Left colon (tissue), 2 donors: ENCODE measurements around the gene ANAPC1. TPM values are rescaled to one million over a fixed set of nuclear protein-coding genes. Genes with fewer than 3 reads are reported as not detected.
"Not testable (repeated sequence)": the region's sequence is repeated elsewhere in the genome, so short reads cannot be mapped to it uniquely, and the experiment has no call there.

Experiments used
- ATAC-seq: fragments of 200-7000 bp; cut with Tn5 transposase; one replicate; pipeline ENCODE4 v1.9.1; 2020; ENCODE audit warnings: mild to moderate bottlenecking, moderate library complexity
- DNase-seq, 2 donors: peaks; one replicate each; pipeline ENCODE4 v3.0.0-alpha.2; 2020
- intact Hi-C, 2 donors: fragments of 100-400 bp; cut with DNase I in 1 of 2; cut with micrococcal nuclease in 1 of 2; formaldehyde crosslinking; loops; one replicate each; pipeline versions ENCODE4 v1.11.2 to v1.14.0; 2022; cut with DNase I, micrococcal nuclease
- long read RNA-seq: library from polyadenylated mRNA; unstranded; transcript quantifications from one replicate; pipeline ENCODE4 v2.0.0, GENCODE V29; 2021
- total RNA-seq, 2 donors: library from RNA; stranded (reverse); fragmentation: NEBNext Ultra II Directional; extraction: Animal tissue kit (Norgen Biotek cat#: 25700); gene quantifications; one replicate each; pipeline ENCODE4 v1.2.1, GENCODE V29; 2021
- donor health status: DM: no; HTN: no; CAD: no.
- donor health status: DM: yes; HTN: yes; CAD: no.

ANAPC1 gene
- 10 to 100 TPM; 29.2 to 39.0 TPM for total RNA-seq
- long read RNA-seq, partial matches to known transcripts: 4 of 9 reads
- long read RNA-seq, other reads (novel, unspliced or antisense): 3 of 9 reads

GRCh38 chr2:111883661-111884591 is at the start of gene ANAPC1:
Gene ANAPC1 (minus strand): TSS chr2:111884193. CDS start chr2:111880825, 3,368 bp downstream.
- DNase-seq: peak; percentile 80 to 89
- intact Hi-C loops: loop anchor here in 1 of 2 donors (10.0 kb wide), 1 partner anchor 391 kb away; the partner anchor contains the start of gene ZC3H6
- peak; percentile 92 for ATAC-seq

GRCh38 chr2:111932841-111933291 is 48.9 kb upstream of the ANAPC1 start:
- DNase-seq: no peak
- intact Hi-C loops: no loop called here
- ATAC-seq: no peak

GRCh38 chr2:111930875-111931274 is 46.9 kb upstream of the ANAPC1 start:
- no peak for DNase-seq
- intact Hi-C loops: no loop called here
- ATAC-seq: no peak

- ATAC-seq (no peak), DNase-seq (no peak)
- intact Hi-C loops: no loop called here
Observed at GRCh38 chr2:111930409-111930808, 46.4 kb upstream of the ANAPC1 start.

- DNase-seq: no peak
- no peak for ATAC-seq
- intact Hi-C loops: no loop called here
Observed at GRCh38 chr2:111927723-111928122, 43.7 kb upstream of the ANAPC1 start.

GRCh38 chr2:111924617-111925107 is 40.7 kb upstream of the ANAPC1 start:
- DNase-seq: no peak
- no peak for ATAC-seq
- intact Hi-C loops: no loop called here

- DNase-seq (no peak), ATAC-seq (no peak)
- intact Hi-C loops: no loop called here
Observed at GRCh38 chr2:111923276-111923804, 39.3 kb upstream of the ANAPC1 start.

GRCh38 chr2:111919794-111920608 is 36.0 kb upstream of the ANAPC1 start:
- ATAC-seq (peak; percentile 96), DNase-seq (peak; percentile 69 to 88)
- intact Hi-C loops: no loop called here

- intact Hi-C loops: no loop called here
Observed at GRCh38 chr2:111919365-111919764, 35.4 kb upstream of the ANAPC1 start.

GRCh38 chr2:111918383-111918806 is 34.4 kb upstream of the ANAPC1 start:
- intact Hi-C loops: no loop called here
- ATAC-seq (no peak), DNase-seq (no peak)

More at GRCh38 chr2:111919365-111919764, 35.4 kb upstream of the ANAPC1 start:
- ATAC-seq: no peak
- no peak for DNase-seq

- intact Hi-C loops: no loop called here
- no peak for DNase-seq
- no peak for ATAC-seq
Observed at GRCh38 chr2:111917106-111917505, 33.1 kb upstream of the ANAPC1 start.

GRCh38 chr2:111912547-111912946 is 28.6 kb upstream of the ANAPC1 start:
- DNase-seq (no peak), ATAC-seq (no peak)
- intact Hi-C loops: no loop called here

- intact Hi-C loops, DNase-seq, ATAC-seq: not testable (repeated sequence)
Observed at GRCh38 chr2:111911295-111911977, 27.4 kb upstream of the ANAPC1 start.

- DNase-seq (peak; percentile 26 to 32), ATAC-seq (peak; percentile 40)
- intact Hi-C loops: no loop called here
Observed at GRCh38 chr2:111910609-111911277, 26.8 kb upstream of the ANAPC1 start.

- DNase-seq, intact Hi-C loops, ATAC-seq: not testable (repeated sequence)
Observed at GRCh38 chr2:111909997-111910396, 26.0 kb upstream of the ANAPC1 start.

GRCh38 chr2:111909079-111909478 is 25.1 kb upstream of the ANAPC1 start:
- intact Hi-C loops: no loop called here
- ATAC-seq: no peak
- no peak for DNase-seq

GRCh38 chr2:111908578-111908977 is 24.6 kb upstream of the ANAPC1 start:
- no peak for DNase-seq
- ATAC-seq: no peak
- intact Hi-C loops: no loop called here
